Stomach (tissue), 4 donors: ENCODE data around the gene IL4I1.

Experiments
- EP300 ChIP-seq: sonication (generic); formaldehyde crosslinking; IDR thresholded peaks from one replicate; pipeline ENCODE4 v1.6.1; 2017; ENCODE audit warnings: antibody characterized with exemption
- POLR2A ChIP-seq, 4 donors: fragments of 450-650 bp; IDR thresholded peaks; one replicate each; pipeline ENCODE4 v1.6.1; 2016; ENCODE audit warnings: antibody characterized with exemption in 4 of 4, control low read depth in 2 of 4, mild to moderate bottlenecking in 1 of 4, moderate library complexity in 1 of 4
- POLR2AphosphoS5 ChIP-seq, 3 donors: sonication (generic); formaldehyde crosslinking; IDR thresholded peaks; one replicate each; pipeline ENCODE4 v1.6.1; 2016; ENCODE audit warnings: antibody characterized with exemption in 3 of 3
- TF ChIP-seq, protein P1 (sequence below), 7 experiments: fragments of 450-650 bp in 4 of 7; fragments of 200-600 bp in 3 of 7; sonication (generic) in 3 of 7; IDR thresholded peaks; one replicate each; pipeline ENCODE4 v1.5.1; 2016 to 2019; ENCODE audit warnings: antibody characterized with exemption in 7 of 7, control low read depth in 2 of 7, mild to moderate bottlenecking in 1 of 7

DNA sequence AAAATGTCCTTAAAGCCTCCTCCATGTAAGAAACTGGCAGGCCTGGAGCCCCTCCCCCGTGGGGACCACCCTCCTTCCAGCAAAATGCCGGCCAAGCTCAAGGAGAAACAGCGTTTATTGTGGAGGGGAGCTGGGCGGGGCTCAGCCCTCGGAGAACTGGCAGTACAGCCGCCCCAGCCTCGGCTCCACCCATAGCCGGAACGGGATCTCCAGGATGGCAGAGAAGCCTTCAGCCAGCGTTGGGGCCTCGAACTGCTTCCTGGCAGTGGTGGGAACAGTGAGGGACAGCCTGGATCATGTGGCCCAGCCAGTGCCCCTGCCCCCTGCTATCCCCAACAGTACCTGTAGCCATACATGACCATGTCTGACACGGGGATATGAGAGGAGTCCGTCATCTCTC lies 35.6 kb downstream of the IL4I1 start:
- TF ChIP-seq POLR2AphosphoS5 (IDR thresholded peaks at IDR 0.05) (peak in 1 of 3 donors; percentile 6), EP300 (no peak), POLR2A (IDR thresholded peaks at IDR 0.05) (no peak)
- TF ChIP-seq, protein P1, sequence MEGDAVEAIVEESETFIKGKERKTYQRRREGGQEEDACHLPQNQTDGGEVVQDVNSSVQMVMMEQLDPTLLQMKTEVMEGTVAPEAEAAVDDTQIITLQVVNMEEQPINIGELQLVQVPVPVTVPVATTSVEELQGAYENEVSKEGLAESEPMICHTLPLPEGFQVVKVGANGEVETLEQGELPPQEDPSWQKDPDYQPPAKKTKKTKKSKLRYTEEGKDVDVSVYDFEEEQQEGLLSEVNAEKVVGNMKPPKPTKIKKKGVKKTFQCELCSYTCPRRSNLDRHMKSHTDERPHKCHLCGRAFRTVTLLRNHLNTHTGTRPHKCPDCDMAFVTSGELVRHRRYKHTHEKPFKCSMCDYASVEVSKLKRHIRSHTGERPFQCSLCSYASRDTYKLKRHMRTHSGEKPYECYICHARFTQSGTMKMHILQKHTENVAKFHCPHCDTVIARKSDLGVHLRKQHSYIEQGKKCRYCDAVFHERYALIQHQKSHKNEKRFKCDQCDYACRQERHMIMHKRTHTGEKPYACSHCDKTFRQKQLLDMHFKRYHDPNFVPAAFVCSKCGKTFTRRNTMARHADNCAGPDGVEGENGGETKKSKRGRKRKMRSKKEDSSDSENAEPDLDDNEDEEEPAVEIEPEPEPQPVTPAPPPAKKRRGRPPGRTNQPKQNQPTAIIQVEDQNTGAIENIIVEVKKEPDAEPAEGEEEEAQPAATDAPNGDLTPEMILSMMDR (IDR thresholded peaks at IDR 0.05): no peak
